HG03175 (cell line): ENCODE results near the gene DRAXIN.

Experiments
- ATAC-seq: cut with Tn5 transposase; IDR thresholded peaks from one replicate; pipeline ENCODE4 v1.9.1; 2021; ENCODE audit warnings: mild to moderate bottlenecking, moderate library complexity; ENCODE audit not compliant: unreplicated experiment

Gene DRAXIN

GRCh38 chr1:11684070-11684469, 7.4 kb upstream of the DRAXIN start:
- ATAC-seq = no peak

DNA sequence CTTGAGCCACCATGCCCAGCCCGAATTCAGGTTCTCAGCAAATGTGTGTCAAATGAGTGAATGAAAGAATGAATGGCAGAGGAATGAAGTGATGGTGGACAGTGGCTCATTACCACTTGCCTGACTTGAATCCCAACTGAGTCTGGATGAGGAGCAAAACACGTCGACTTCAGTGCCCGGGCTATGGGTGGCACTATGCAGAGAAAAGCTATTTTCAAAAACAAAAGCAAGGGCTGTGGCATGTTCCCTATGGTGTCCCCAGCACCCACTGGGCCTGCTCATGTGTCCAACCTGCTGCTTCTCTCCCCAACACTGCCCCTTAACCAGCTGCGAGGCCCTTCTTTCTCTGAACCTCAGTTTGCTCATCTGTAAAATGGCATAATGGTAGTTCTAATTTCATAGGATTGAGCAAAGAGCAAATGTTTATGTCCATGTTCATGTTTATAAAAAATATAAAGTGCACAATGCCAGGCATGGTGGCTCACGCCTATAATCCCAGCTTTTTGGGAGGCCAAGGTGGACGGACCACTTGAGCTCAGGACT, 6.2 kb upstream of the DRAXIN start:
- no peak for ATAC-seq

- ATAC-seq = no peak
These were observed 3.0 kb upstream of the DRAXIN start for GRCh38 chr1:11688506-11688905.

DNA sequence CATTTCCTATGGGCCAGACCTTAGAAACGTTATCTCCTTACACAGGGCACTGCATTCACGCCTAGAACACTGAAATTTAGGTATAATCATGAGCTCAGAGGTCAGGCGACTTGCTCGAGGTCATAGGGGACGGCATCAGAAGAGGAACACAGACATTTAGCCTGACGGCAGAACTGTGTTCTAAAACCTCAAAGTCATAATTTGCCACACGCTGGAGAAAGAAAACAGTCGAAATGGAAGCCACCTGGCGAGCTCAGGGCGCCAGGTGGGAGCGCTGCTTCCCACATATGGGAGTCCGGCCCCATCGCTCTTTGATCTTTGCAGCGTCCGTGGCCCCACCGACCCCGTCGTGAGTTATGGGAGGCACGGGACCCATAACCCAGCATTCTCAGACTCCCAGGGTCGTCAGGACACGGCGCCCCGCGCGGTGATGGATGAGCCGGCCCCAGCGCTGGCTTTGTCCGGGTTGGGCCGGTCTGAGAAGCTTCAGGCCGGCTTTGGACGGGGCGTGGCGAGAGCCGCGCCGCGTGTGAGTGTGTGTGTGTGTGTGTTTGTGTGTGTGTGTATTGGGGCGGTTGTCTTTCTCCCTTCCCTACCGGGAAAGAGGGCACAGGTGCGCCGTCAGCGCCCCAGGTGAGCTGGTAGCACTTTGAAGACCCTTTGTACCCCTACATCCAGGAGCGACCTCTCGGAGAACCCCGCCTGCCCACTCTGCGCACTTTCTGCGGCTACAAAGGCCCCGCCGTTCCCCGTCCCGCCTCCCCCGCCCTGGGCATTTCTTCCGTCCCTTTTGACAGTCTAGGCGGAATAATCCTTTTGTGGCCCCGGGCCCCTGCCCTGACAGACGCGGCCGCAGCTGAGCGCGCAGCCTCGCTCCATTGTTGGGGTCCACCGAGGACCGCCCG, 861 bp upstream of the DRAXIN start:
- no peak for ATAC-seq

GRCh38 chr1:11691928-11692711, 610 bp downstream of the DRAXIN start:
- ATAC-seq = no peak

- no peak for ATAC-seq
These were observed 1.6 kb downstream of the DRAXIN start for GRCh38 chr1:11693024-11693590.

GRCh38 chr1:11693917-11694316, 2.4 kb downstream of the DRAXIN start:
- no peak for ATAC-seq

DNA sequence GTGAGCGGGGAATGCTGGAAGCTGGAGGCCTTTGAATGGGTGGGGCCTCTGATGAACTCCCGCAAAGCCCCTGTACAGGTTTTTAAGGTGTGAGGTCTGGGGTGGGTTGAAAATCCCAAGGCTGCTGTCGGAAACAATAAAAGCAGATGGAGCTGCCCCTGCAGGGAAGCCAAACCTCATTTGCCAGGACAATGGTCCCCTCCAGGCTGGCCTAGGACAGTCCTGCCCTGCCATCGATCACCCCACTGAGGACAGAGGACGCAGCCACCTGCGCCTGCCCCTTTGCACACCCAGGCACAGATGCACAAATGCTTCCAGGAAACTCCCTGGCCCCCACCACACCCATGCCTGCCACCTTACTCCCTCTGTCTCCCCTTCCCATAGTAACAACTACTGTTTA, 4.4 kb downstream of the DRAXIN start:
- ATAC-seq = no peak

- ATAC-seq = no peak
These were observed 5.8 kb downstream of the DRAXIN start for GRCh38 chr1:11697188-11697892.

- no peak for ATAC-seq
These were observed 6.3 kb downstream of the DRAXIN start for GRCh38 chr1:11697893-11698210.

DNA sequence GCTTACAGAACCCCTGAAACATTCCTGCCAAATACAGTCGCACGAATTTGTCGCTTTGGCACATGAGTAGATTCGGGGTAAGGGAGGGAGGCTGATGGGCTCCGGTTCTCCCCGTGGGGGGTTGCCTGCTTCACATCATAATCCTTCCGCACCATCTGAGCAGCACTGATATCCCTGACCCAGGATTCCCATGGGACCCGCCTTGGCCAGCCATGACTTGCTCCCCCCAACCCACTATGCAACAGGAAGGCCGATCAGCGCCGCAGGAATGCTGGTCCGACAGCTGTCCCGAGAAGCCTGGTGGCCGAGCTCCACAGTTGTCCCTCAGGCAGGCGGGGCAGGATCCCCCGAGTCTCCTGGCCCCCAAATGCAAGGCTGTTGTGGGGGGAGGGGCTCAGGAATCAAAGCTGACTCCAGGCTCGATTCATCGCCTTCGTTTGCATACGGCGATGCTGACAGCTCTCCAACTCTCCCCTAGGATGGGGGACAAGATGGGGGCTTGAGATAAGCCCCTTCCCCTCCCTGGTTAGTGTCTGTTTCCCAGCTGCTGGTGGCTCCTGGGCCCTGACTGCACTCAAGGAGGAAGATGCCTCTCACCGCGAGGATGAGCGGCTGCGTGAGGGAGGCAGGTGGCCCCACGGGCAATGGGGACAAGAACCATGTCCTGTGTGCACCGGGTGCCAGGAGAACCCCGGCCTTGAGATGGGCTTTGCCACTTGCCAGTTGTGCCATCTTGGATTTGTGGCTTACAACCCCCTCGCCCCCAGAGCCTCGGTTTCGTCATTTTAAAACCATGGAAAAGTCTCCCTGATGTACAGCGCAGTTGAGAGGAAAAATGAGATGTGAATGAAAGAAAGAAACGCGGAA, 9.3 kb downstream of the DRAXIN start:
- no peak for ATAC-seq

GRCh38 chr1:11701551-11701961, 10.0 kb downstream of the DRAXIN start:
- no peak for ATAC-seq

- ATAC-seq = no peak
These were observed 10.7 kb downstream of the DRAXIN start for GRCh38 chr1:11701981-11702803.

DNA sequence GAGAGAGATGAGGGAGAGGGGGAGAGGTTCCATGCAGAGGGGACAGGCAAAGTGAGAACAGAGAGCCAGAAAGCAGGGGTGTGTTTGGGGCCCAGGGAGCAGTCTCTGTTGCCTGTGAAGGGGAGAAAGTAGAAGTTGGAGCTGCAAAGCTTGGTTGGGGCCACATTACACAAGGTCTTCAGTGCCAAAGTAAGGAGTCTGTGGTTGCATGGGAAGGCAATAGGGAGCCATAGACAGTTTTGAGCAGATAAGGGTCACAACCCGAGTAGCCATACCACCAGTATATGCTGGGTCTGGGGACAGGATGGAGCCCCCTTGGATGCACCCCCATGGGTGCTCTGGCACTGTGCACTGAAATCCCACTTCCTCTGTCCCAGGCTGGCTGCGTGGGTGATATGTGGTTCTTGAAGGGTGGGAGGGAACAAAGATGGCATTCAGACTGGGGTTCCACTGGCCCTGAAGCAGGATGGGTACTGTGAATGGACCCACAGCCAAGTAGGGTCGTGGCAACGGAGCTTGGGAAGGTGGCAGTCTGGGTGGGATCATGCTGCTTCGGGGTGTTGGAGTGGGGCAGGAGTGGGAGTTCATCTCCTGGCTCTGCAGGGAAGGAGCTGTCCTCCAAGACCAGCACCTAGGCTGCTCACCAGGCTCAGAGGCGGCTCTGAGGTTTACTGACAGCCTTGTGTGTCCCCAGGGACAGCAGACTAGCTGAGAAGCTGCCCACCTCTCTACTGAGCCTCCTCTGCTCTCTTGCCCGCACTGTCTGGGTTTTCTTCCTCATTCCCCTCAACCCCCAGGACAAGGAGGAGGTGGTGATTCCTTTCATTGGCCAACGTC, 12.1 kb downstream of the DRAXIN start:
- no peak for ATAC-seq

DNA sequence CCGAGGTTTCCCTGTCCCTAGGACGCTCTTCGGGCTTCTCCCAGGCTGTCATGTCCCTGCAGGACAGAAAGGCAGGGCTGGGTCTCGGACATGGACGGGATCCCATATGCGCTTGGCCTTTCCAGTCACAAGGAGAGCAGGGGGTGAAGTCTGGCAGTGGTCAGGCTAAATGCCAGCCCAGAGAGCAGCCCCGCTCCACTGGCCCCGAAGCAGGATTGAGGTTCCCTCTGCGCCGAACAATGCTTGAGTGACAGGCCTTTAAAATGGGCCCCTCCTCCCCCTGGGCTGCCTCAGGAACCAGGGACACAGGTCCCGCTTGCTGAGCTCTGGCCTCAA, 12.7 kb downstream of the DRAXIN start:
- ATAC-seq = no peak

- ATAC-seq = no peak
These were observed 13.4 kb downstream of the DRAXIN start for GRCh38 chr1:11704691-11705475.

GRCh38 chr1:11705596-11705995, 14.1 kb downstream of the DRAXIN start:
- ATAC-seq = no peak

- ATAC-seq = no peak
These were observed 14.8 kb downstream of the DRAXIN start for GRCh38 chr1:11706292-11706691.
